ENCODE data around the gene FCHSD2. TPM values are rescaled to one million over a fixed set of nuclear protein-coding genes. Genes with fewer than 3 reads are reported as not detected.

FCHSD2 gene
- total RNA-seq, 2 donors from 2014 or later: 56.5 to 75.3 TPM

GRCh38 chr11:72856551-72857345, 285.4 kb downstream of the FCHSD2 start:
- no peaks in the 10 kb centered on the region for H3K36me3 ChIP-seq
- peak overlapping the region; percentile 52 to 64 for H3K27ac ChIP-seq
- no peaks in the 10 kb centered on the region for H3K9me3 ChIP-seq
- ATAC-seq (ENCODE audit: insufficient number of reproducible peaks, low FRiP score, low read depth) (no peak), DNase-seq (ENCODE audit: low spot score) (no peak)
- no peak overlapping the region for H3K4me3 ChIP-seq
- no peaks in the 10 kb centered on the region for H3K27me3 ChIP-seq (replicated peaks; ENCODE audit: insufficient read depth)
- peaks cover 24 to 42% of the 10 kb centered on the region in 2 donors for H3K4me1 ChIP-seq (ENCODE audit: control insufficient read depth in 1 of 2, low read depth in 2 of 2)
- no peak for TF ChIP-seq CTCF (IDR thresholded peaks at IDR 0.05)

GRCh38 chr11:72856065-72856464, 286.1 kb downstream of the FCHSD2 start:
- no peak for TF ChIP-seq CTCF (IDR thresholded peaks at IDR 0.05)
- ATAC-seq (ENCODE audit: insufficient number of reproducible peaks, low FRiP score, low read depth): no peak
- Histone ChIP-seq H3K27me3 (replicated peaks; ENCODE audit: insufficient read depth) (no peaks in the 10 kb centered on the region), H3K9me3 (no peaks in the 10 kb centered on the region), H3K36me3 (no peaks in the 10 kb centered on the region), H3K4me1 (ENCODE audit: control insufficient read depth in 1 of 2, low read depth in 2 of 2) (peaks cover 24 to 42% of the 10 kb centered on the region in 2 donors), H3K4me3 (no peak overlapping the region), H3K27ac (peak overlapping the region; percentile 52 to 64)
- DNase-seq (ENCODE audit: low spot score): no peak

- ATAC-seq (ENCODE audit: insufficient number of reproducible peaks, low FRiP score, low read depth): no peak
- Histone ChIP-seq H3K4me3 (no peak overlapping the region), H3K9me3 (no peaks in the 10 kb centered on the region), H3K27me3 (replicated peaks; ENCODE audit: insufficient read depth) (no peaks in the 10 kb centered on the region), H3K4me1 (ENCODE audit: control insufficient read depth in 1 of 2, low read depth in 2 of 2) (peaks cover 16 to 20% of the 10 kb centered on the region in 2 donors), H3K36me3 (no peaks in the 10 kb centered on the region), H3K27ac (no peak overlapping the region)
- no peak for TF ChIP-seq CTCF (IDR thresholded peaks at IDR 0.05)
- DNase-seq (ENCODE audit: low spot score): no peak
These were observed 290.4 kb downstream of the FCHSD2 start for GRCh38 chr11:72851726-72852125.

GRCh38 chr11:72850832-72851231, 291.3 kb downstream of the FCHSD2 start:
- no peaks in the 10 kb centered on the region for H3K9me3 ChIP-seq
- DNase-seq (ENCODE audit: low spot score) (no peak), ATAC-seq (ENCODE audit: insufficient number of reproducible peaks, low FRiP score, low read depth) (no peak)
- no peak overlapping the region for H3K4me3 ChIP-seq
- H3K27me3 ChIP-seq (replicated peaks; ENCODE audit: insufficient read depth): no peaks in the 10 kb centered on the region
- H3K27ac ChIP-seq: no peak overlapping the region
- peaks cover 7 to 11% of the 10 kb centered on the region in 2 donors for H3K4me1 ChIP-seq (ENCODE audit: control insufficient read depth in 1 of 2, low read depth in 2 of 2)
- no peaks in the 10 kb centered on the region for H3K36me3 ChIP-seq
- TF ChIP-seq CTCF (IDR thresholded peaks at IDR 0.05): no peak

- DNase-seq (ENCODE audit: low spot score): no peak
- no peak overlapping the region for H3K4me3 ChIP-seq
These were observed 293.2 kb downstream of the FCHSD2 start for GRCh38 chr11:72848846-72849466.

More at GRCh38 chr11:72848846-72849466, 293.2 kb downstream of the FCHSD2 start:
- no peaks in the 10 kb centered on the region for H3K27me3 ChIP-seq (replicated peaks; ENCODE audit: insufficient read depth)
- peak overlapping the region in 1 of 2 donors; percentile 29 for H3K27ac ChIP-seq
- no peak for ATAC-seq (ENCODE audit: insufficient number of reproducible peaks, low FRiP score, low read depth)
- TF ChIP-seq CTCF (IDR thresholded peaks at IDR 0.05): peak; percentile 53
- H3K9me3 ChIP-seq: no peaks in the 10 kb centered on the region
- H3K4me1 ChIP-seq (ENCODE audit: control insufficient read depth in 1 of 2, low read depth in 2 of 2): peaks cover 3 to 9% of the 10 kb centered on the region in 2 donors
- H3K36me3 ChIP-seq: no peaks in the 10 kb centered on the region

All from thoracic aorta (tissue), 2 donors.